HCT116 (cell line): Measurements from ENCODE around the gene GBX1. TPM values are rescaled to one million over a fixed set of nuclear protein-coding genes. Genes with fewer than 3 reads are reported as not detected.

Experiments used
- ATAC-seq: fragments of 200-7000 bp; cut with Tn5 transposase; 2 replicates; pipeline ENCODE4 v1.9.1; 2020; ENCODE audit warnings: mild to moderate bottlenecking, moderate library complexity
- BruUV-seq: library from RNA; stranded (reverse); fragments of 400-500 nt; replicated peaks from 2 replicates; lab custom pipeline; 2021; lab: Mats Ljungman, UMichigan
- CTCF ChIA-PET: fragments of 300-600 bp; sonication (Branson Sonifier 250); formaldehyde crosslinking; loops from one replicate; lab custom pipeline; 2021; ENCODE audit warnings: antibody characterized with exemption; lab: Charles Lee
- POLR2A ChIA-PET: fragments of 300-600, 350-600 bp; sonication (Branson Sonifier 250); formaldehyde crosslinking; loops from one replicate; lab custom pipeline; 2021; ENCODE audit warnings: antibody characterized with exemption; lab: Charles Lee
- RAD21 ChIA-PET, 2 experiments: fragments of 300-600 bp; sonication (Branson Sonifier 250); formaldehyde crosslinking; loops; one replicate each; lab custom pipeline; 2023; ENCODE audit warnings: low total read pairs in 2 of 2; ENCODE audit not compliant: uncharacterized antibody in 2 of 2, unreplicated experiment in 2 of 2, low non-redundant PET in 1 of 2; lab: Charles Lee
- DNase-seq: peaks from one replicate; pipeline ENCODE4 v3.0.0-alpha.2; 2010; ENCODE audit warnings: low read depth, low spot score
- H2AFZ ChIP-seq: fragments of 200-600 bp; shearing (Covaris generic), sonication (generic); 2 replicates; pipeline ENCODE4 v1.6.1; 2017; ENCODE audit warnings: low read depth, mixed run types, mixed read lengths, antibody characterized with exemption, low read length; ENCODE audit not compliant: poor library complexity, severe bottlenecking
- H3K27ac ChIP-seq: 2 replicates; pipeline ENCODE4 v1.5.1; 2012; ENCODE audit warnings: low read depth, low read length
- H3K27me3 ChIP-seq: fragments of 200-600 bp; sonication (generic); 2 replicates; pipeline ENCODE4 v1.6.1; 2016; ENCODE audit warnings: mixed run types, low read length, mixed read lengths; ENCODE audit not compliant: insufficient read depth
- H3K36me3 ChIP-seq, 2 experiments: fragments of 200-500 bp in 1 of 2; fragments of 200-600 bp in 1 of 2; sonication (Bioruptor generic) in 1 of 2; sonication (generic) in 1 of 2; 2 replicates each; pipeline versions ENCODE4 v1.5.1 to v1.6.1; 2014 to 2016; ENCODE audit warnings: low read length in 2 of 2, inconsistent platforms in 1 of 2, mixed read lengths in 1 of 2, mixed run types in 1 of 2; ENCODE audit not compliant: insufficient read depth in 2 of 2, control insufficient read depth in 1 of 2
- H3K4me1 ChIP-seq, 2 experiments: fragments of 200-600 bp in 1 of 2; sonication (generic) in 1 of 2; 2 replicates each; pipeline versions ENCODE4 v1.5.1 to v1.6.1; 2012 to 2017; ENCODE audit warnings: low read length in 2 of 2, inconsistent platforms in 1 of 2, mild to moderate bottlenecking in 1 of 2, mixed read lengths in 1 of 2, mixed run types in 1 of 2, moderate library complexity in 1 of 2; ENCODE audit not compliant: insufficient read depth in 2 of 2, control insufficient read depth in 1 of 2
- H3K4me2 ChIP-seq: fragments of 200-600 bp; sonication (generic); 2 replicates; pipeline ENCODE4 v1.6.1; 2017; ENCODE audit warnings: mixed run types, low read length, mixed read lengths
- H3K4me3 ChIP-seq, 2 experiments: fragments of 200-600 bp in 1 of 2; sonication (generic) in 1 of 2; replicated peaks in 1 of 2; 2 replicates each; pipeline ENCODE4 v1.5.1; 2011 to 2016; ENCODE audit warnings: low read length in 2 of 2, control low read depth in 1 of 2, low read depth in 1 of 2, mild to moderate bottlenecking in 1 of 2, mixed read lengths in 1 of 2, mixed run types in 1 of 2
- H3K79me2 ChIP-seq: fragments of 200-600 bp; sonication (generic); 2 replicates; pipeline ENCODE4 v1.6.1; 2017; ENCODE audit warnings: mild to moderate bottlenecking, mixed run types, low read length, moderate library complexity, mixed read lengths; ENCODE audit not compliant: insufficient read depth
- H3K9ac ChIP-seq: fragments of 200-600 bp; sonication (generic); 2 replicates; pipeline ENCODE4 v1.6.1; 2016; ENCODE audit warnings: low read length, mixed read lengths
- H3K9me2 ChIP-seq: fragments of 200-600 bp; sonication (generic), shearing (Covaris generic); 2 replicates; pipeline ENCODE4 v1.6.1; 2017; ENCODE audit warnings: mixed run types, mild to moderate bottlenecking, moderate library complexity; ENCODE audit not compliant: insufficient read depth
- H3K9me3 ChIP-seq, 2 experiments: fragments of 200-500 bp in 1 of 2; fragments of 200-600 bp in 1 of 2; sonication (Bioruptor generic) in 1 of 2; sonication (generic) in 1 of 2; 2 replicates each; pipeline ENCODE4 v1.6.1; 2014 to 2017; ENCODE audit warnings: low read length in 2 of 2, mixed read lengths in 2 of 2, inconsistent platforms in 1 of 2, low read depth in 1 of 2, mild to moderate bottlenecking in 1 of 2, mixed run types in 1 of 2, moderate library complexity in 1 of 2; ENCODE audit not compliant: control insufficient read depth in 1 of 2, insufficient read depth in 1 of 2
- H4K20me1 ChIP-seq: fragments of 200-600 bp; sonication (generic), shearing (Covaris generic); 2 replicates; pipeline ENCODE4 v1.6.1; 2017; ENCODE audit warnings: mixed run types, mild to moderate bottlenecking, moderate library complexity; ENCODE audit not compliant: insufficient read depth
- CBX3 ChIP-seq: IDR thresholded peaks from 2 replicates; pipeline ENCODE4 v1.6.1; 2012; ENCODE audit warnings: low read depth
- CEBPB ChIP-seq: IDR thresholded peaks from 2 replicates; pipeline ENCODE4 v1.6.1; 2012; ENCODE audit warnings: low read depth
- EGR1 ChIP-seq: IDR thresholded peaks from 2 replicates; pipeline ENCODE4 v1.6.1; 2012; ENCODE audit warnings: low read depth
- ELF1 ChIP-seq: IDR thresholded peaks from 2 replicates; pipeline ENCODE4 v1.6.1; 2012; ENCODE audit warnings: low read depth, borderline replicate concordance
- EZH2 ChIP-seq: fragments of 200-600 bp; sonication (generic); IDR thresholded peaks from 2 replicates; pipeline ENCODE4 v1.6.1; 2017; ENCODE audit warnings: antibody characterized with exemption, mixed run types
- EZH2phosphoT487 ChIP-seq: fragments of 200-600 bp; IDR thresholded peaks from 2 replicates; pipeline ENCODE4 v1.6.1; 2018; ENCODE audit warnings: antibody characterized with exemption, borderline replicate concordance
- FOSL1 ChIP-seq: IDR thresholded peaks from 2 replicates; pipeline ENCODE4 v1.6.1; 2012; ENCODE audit warnings: low read depth
- JUND ChIP-seq: IDR thresholded peaks from 2 replicates; pipeline ENCODE4 v1.6.1; 2012
- MAX ChIP-seq: IDR thresholded peaks from 2 replicates; pipeline ENCODE4 v1.6.1; 2012
- POLR2A ChIP-seq: IDR thresholded peaks from 2 replicates; pipeline ENCODE4 v1.7.0; 2011; ENCODE audit warnings: borderline replicate concordance; ENCODE audit not compliant: insufficient read depth, insufficient read length; ENCODE audit errors: extremely low read depth
- POLR2AphosphoS5 ChIP-seq: IDR thresholded peaks from 2 replicates; pipeline ENCODE4 v1.6.1; 2011; ENCODE audit warnings: mild to moderate bottlenecking, low read depth, low read length, moderate library complexity
- REST ChIP-seq: IDR thresholded peaks from 2 replicates; pipeline ENCODE4 v1.6.1; 2012; ENCODE audit warnings: low read depth
- SIN3A ChIP-seq: IDR thresholded peaks from 2 replicates; pipeline ENCODE4 v1.6.1; 2012; ENCODE audit warnings: low read depth
- SP1 ChIP-seq: IDR thresholded peaks from 2 replicates; pipeline ENCODE4 v1.6.1; 2012; ENCODE audit warnings: low read depth
- SRF ChIP-seq: IDR thresholded peaks from 2 replicates; pipeline ENCODE4 v1.6.1; 2012; ENCODE audit warnings: low read depth
- TCF7L2 ChIP-seq: IDR thresholded peaks from 2 replicates; pipeline ENCODE4 v1.7.0; 2011; ENCODE audit warnings: borderline replicate concordance, inconsistent platforms; ENCODE audit not compliant: insufficient read depth, insufficient read length; ENCODE audit errors: extremely low read depth
- ZBTB33 ChIP-seq: IDR thresholded peaks from 2 replicates; pipeline ENCODE4 v1.6.1; 2011; ENCODE audit warnings: mild to moderate bottlenecking, low read length, moderate library complexity; ENCODE audit not compliant: insufficient replicate concordance; ENCODE audit errors: extremely low read depth
- ZNF274 ChIP-seq: fragments of 200-500 bp; sonication (Bioruptor generic); IDR thresholded peaks from 2 replicates; pipeline ENCODE4 v1.6.1; 2014; ENCODE audit warnings: mild to moderate bottlenecking, low read depth, low read length, inconsistent platforms
- intact Hi-C: fragments of 100-400 bp; cut with micrococcal nuclease; formaldehyde crosslinking; loops from 2 replicates; pipeline ENCODE4 v1.10.0; 2022
- total RNA-seq: library from RNA; stranded (reverse); gene quantifications from one replicate; pipeline ENCODE4 v1.2.1, GENCODE V29; 2021; ENCODE audit not compliant: unreplicated experiment

GBX1 gene
- total RNA-seq, 1 experiment from 2014 or later = 0.86 TPM

- no peak for TF ChIP-seq EZH2phosphoT487
Measured at GRCh38 chr7:151198945-151199848, 31.7 kb upstream of the GBX1 start (continued).

GRCh38 chr7:151197932-151198331 is 30.4 kb upstream of the GBX1 start:
- Histone ChIP-seq H3K27me3 (peaks cover 24% of the 10 kb centered on the region; the same call in 1 of the 2 replicates), H2AFZ (no peak overlapping the region)
- ATAC-seq = no peak

More at GRCh38 chr7:151197932-151198331, 30.4 kb upstream of the GBX1 start:
- Histone ChIP-seq H4K20me1 (no peaks in the 10 kb centered on the region), H3K79me2 (no peaks in the 10 kb centered on the region), H3K36me3 (no peaks in the 10 kb centered on the region), H3K4me3 (no peak overlapping the region), H3K9ac (no peak overlapping the region), H3K4me1 (no peaks in the 10 kb centered on the region), H3K9me2 (no peaks in the 10 kb centered on the region), H3K9me3 (no peaks in the 10 kb centered on the region), H3K27ac (no peak overlapping the region)
- ChIA-PET POLR2A (no interaction called here), RAD21 (no interaction called here), CTCF (no interaction called here)
- intact Hi-C loops = no loop called here
- DNase-seq = no peak
- no TSS peak for BruUV-seq
- TF ChIP-seq MAX = no peak
- TF ChIP-seq JUND = no peak
- no peak for TF ChIP-seq CBX3
- TF ChIP-seq ZNF274 = no peak
- no peak for TF ChIP-seq CEBPB
- no peak for TF ChIP-seq SP1
- no peak for TF ChIP-seq REST
- TF ChIP-seq TCF7L2 = no peak
- TF ChIP-seq SRF = no peak
- TF ChIP-seq EZH2 = no peak
- no peak for TF ChIP-seq POLR2A
- no peak for TF ChIP-seq FOSL1
- no peak for TF ChIP-seq EGR1
- TF ChIP-seq ZBTB33 = no peak
- TF ChIP-seq POLR2AphosphoS5 = no peak
- TF ChIP-seq ELF1 = no peak
- TF ChIP-seq SIN3A = no peak
- TF ChIP-seq EZH2phosphoT487 = no peak
- TF ChIP-seq, all 23 proteins: peak for 0
- no peak overlapping the region for H3K4me2 ChIP-seq
